ENCODE results near the gene MTOR. TPM values are rescaled to one million over a fixed set of nuclear protein-coding genes. Genes with fewer than 3 reads are reported as not detected.

Gene MTOR
- total and polyA plus RNA-seq, 10 of the 15 experiments (the other 5 are each of a cell fraction or from before 2014, with no cell fraction given): 6.6 to 41.8 (median 29.8) TPM

DNA sequence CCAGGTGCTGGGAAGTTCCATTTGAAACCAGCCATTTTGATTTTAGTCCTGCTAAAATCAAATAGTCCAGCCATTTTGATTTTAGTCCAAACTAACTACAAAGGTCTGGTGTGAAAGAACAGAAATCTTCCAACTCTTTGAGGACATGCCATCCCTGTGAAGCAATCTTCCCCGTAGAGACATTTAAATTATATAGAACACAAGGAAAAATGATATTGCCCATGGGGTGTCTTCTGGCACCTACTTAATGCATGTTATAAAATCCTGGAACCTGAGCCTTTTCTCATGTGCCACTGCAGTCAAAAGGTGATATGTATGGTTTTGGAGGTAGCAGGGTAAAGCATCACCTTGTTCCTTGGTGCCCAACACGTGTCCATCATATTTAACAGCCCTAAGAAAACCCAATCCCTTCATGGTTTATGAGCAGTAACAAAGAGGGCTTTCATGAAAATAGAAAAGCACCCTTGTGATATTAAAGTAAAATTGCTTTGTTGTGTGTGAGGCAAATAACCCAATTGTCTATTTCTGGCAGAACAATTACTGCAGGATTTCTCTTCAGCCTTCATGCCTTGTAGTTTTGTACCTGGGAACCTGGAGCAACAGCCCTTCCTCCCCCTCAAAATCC lies 46.9 kb downstream of the MTOR start:
- Histone ChIP-seq H2AFZ (ENCODE audit: control insufficient read depth, low read depth, low read length) (no peak overlapping the region), H3K4me2 (ENCODE audit: control insufficient read depth, insufficient read depth) (no peak overlapping the region), H3K27me3 (replicated peaks in 1 of 2; ENCODE audit: control insufficient read depth in 2 of 2, insufficient read depth in 2 of 2, low read length in 1 of 2) (no peaks in the 10 kb centered on the region), H3K9me3 (replicated peaks; ENCODE audit: control insufficient read depth, insufficient read depth, low read length) (no peaks in the 10 kb centered on the region), H3K27ac (ENCODE audit: control insufficient read depth, insufficient read depth) (no peak overlapping the region), H3K36me3 (ENCODE audit: control insufficient read depth in 2 of 2, insufficient read depth in 2 of 2, low read length in 1 of 2) (peaks cover 11 to 42% of the 10 kb centered on the region in 2 experiments), H3K4me3 (no peak overlapping the region), H3K79me2 (ENCODE audit: control insufficient read depth, insufficient read depth, low read length) (no peaks in the 10 kb centered on the region), H3K4me1 (ENCODE audit: control insufficient read depth, insufficient read depth, low read length) (no peaks in the 10 kb centered on the region), H3K9ac (ENCODE audit: control insufficient read depth, insufficient read depth, low read length) (no peak overlapping the region), H4K20me1 (ENCODE audit: control insufficient read depth, insufficient read depth) (no peaks in the 10 kb centered on the region)
- ChIA-PET CTCF (interaction anchor here (0.7 to 2.0 kb wide), 2 partner anchors 39 to 178 kb away, joined by 3 to 10 read pairs; no protein-coding TSS in a partner anchor), SMC1A (ENCODE audit: uncharacterized antibody, unreplicated experiment) (interaction anchor here (0.8 kb wide), 1 partner anchor 37 kb away, joined by 4 read pairs; no protein-coding TSS in a partner anchor), RAD21 (ENCODE audit: unreplicated experiment) (no interaction called here), POLR2A (no interaction called here)
- intact Hi-C loops (cut with micrococcal nuclease; ENCODE audit: unreplicated experiment) (no loop called here), in situ Hi-C loops (cut with MboI) (no loop called here)
- TF ChIP-seq ZNF24 (IDR thresholded peaks at IDR 0.05): no peak
- TF ChIP-seq JUNB (IDR thresholded peaks at IDR 0.05): no peak
- TF ChIP-seq PAX5 (IDR thresholded peaks at IDR 0.05; ENCODE audit: borderline replicate concordance, low read depth, low read length): no peak
- TF ChIP-seq, protein P1, sequence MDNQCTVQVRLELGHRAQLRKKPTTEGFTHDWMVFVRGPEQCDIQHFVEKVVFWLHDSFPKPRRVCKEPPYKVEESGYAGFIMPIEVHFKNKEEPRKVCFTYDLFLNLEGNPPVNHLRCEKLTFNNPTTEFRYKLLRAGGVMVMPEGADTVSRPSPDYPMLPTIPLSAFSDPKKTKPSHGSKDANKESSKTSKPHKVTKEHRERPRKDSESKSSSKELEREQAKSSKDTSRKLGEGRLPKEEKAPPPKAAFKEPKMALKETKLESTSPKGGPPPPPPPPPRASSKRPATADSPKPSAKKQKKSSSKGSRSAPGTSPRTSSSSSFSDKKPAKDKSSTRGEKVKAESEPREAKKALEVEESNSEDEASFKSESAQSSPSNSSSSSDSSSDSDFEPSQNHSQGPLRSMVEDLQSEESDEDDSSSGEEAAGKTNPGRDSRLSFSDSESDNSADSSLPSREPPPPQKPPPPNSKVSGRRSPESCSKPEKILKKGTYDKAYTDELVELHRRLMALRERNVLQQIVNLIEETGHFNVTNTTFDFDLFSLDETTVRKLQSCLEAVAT (IDR thresholded peaks at IDR 0.05): no peak
- no peak for TF ChIP-seq GABPA (IDR thresholded peaks at IDR 0.05; ENCODE audit: low read depth)
- no peak for TF ChIP-seq DPF2 (IDR thresholded peaks at IDR 0.05)
- no peak for TF ChIP-seq YY1 (IDR thresholded peaks at IDR 0.05; ENCODE audit: low read depth, low read length)
- TF ChIP-seq SMAD5 (IDR thresholded peaks at IDR 0.05; ENCODE audit: low read depth): no peak
- ATAC-seq (no peak), DNase-seq (ENCODE audit: low read depth, low spot score) (no peak), FAIRE-seq (no peak)
- WGBS (ENCODE audit: insufficient coverage, insufficient replicate concordance, low lambda C conversion rate, missing lambda C conversion rate): 100% methylated on average over 2 of the region's 2 CpGs
- no TSS peak for BruUV-seq (replicated peaks)
